GM23338 (cell line): ENCODE measurements around the gene S100Z. TPM values are rescaled to one million over a fixed set of nuclear protein-coding genes. Genes with fewer than 3 reads are reported as not detected.

Experiments used
- ATAC-seq: fragments of 200-7000 bp; cut with Tn5 transposase; 3 replicates; pipeline ENCODE4 v1.9.1; 2020
- DNase-seq: peaks from one replicate; pipeline ENCODE4 v3.0.0-alpha.2; 2015; ENCODE audit warnings: low spot score
- H2AFZ ChIP-seq: fragments of 200-600 bp; sonication (generic); 2 replicates; pipeline ENCODE4 v1.8.0; 2016; ENCODE audit warnings: antibody characterized with exemption, mild to moderate bottlenecking, moderate library complexity
- H3F3A ChIP-seq: fragments of 200-600 bp; sonication (generic); replicated peaks from 2 replicates; pipeline ENCODE4 v1.8.0; 2017; ENCODE audit warnings: antibody characterized with exemption, mixed run types, low read depth
- H3K27ac ChIP-seq: fragments of 200-600 bp; sonication (generic); 2 replicates; pipeline ENCODE4 v1.6.1; 2016; ENCODE audit warnings: low read depth
- H3K27me3 ChIP-seq: fragments of 200-600 bp; sonication (generic); 2 replicates; pipeline ENCODE4 v1.8.0; 2016; ENCODE audit warnings: mild to moderate bottlenecking, mixed run types, moderate library complexity; ENCODE audit not compliant: insufficient read depth
- H3K36me3 ChIP-seq: fragments of 200-600 bp; sonication (generic); 2 replicates; pipeline ENCODE4 v1.8.0; 2016; ENCODE audit warnings: mild to moderate bottlenecking; ENCODE audit not compliant: insufficient read depth
- H3K4me1 ChIP-seq: fragments of 200-600 bp; sonication (generic); 2 replicates; pipeline ENCODE4 v1.8.0; 2016; ENCODE audit warnings: mild to moderate bottlenecking, moderate library complexity; ENCODE audit not compliant: insufficient read depth
- H3K4me2 ChIP-seq: fragments of 200-600 bp; sonication (generic); 2 replicates; pipeline ENCODE4 v1.7.1; 2017; ENCODE audit warnings: mixed run types
- H3K4me3 ChIP-seq: fragments of 200-600 bp; sonication (generic); 2 replicates; pipeline ENCODE4 v1.6.1; 2016; ENCODE audit warnings: mixed run types
- H3K79me2 ChIP-seq: fragments of 200-600 bp; sonication (generic); replicated peaks from 2 replicates; pipeline ENCODE4 v1.8.0; 2017; ENCODE audit warnings: mild to moderate bottlenecking; ENCODE audit not compliant: insufficient read depth
- H3K9me2 ChIP-seq: fragments of 200-600 bp; sonication (generic); 2 replicates; pipeline ENCODE4 v1.8.0; 2017; ENCODE audit not compliant: insufficient read depth
- H4K20me1 ChIP-seq: fragments of 200-600 bp; sonication (generic); replicated peaks from 2 replicates; pipeline ENCODE4 v1.8.0; 2017; ENCODE audit warnings: mild to moderate bottlenecking; ENCODE audit not compliant: insufficient read depth
- H3K27ac Mint-ChIP-seq: 2 replicates; pipeline ENCODE4 v1.8.0; 2020; ENCODE audit warnings: inconsistent platforms, mild to moderate bottlenecking, moderate library complexity, mixed read lengths
- H3K27me3 Mint-ChIP-seq: 3 replicates; pipeline ENCODE4 v1.8.0; 2022; ENCODE audit warnings: low read depth, mild to moderate bottlenecking, moderate library complexity, mixed read lengths, inconsistent platforms; ENCODE audit not compliant: insufficient read depth, poor library complexity
- H3K36me3 Mint-ChIP-seq: 3 replicates; pipeline ENCODE4 v1.8.0; 2021; ENCODE audit warnings: low read depth, mild to moderate bottlenecking, inconsistent platforms, moderate library complexity, mixed read lengths
- H3K4me1 Mint-ChIP-seq: 3 replicates; pipeline ENCODE4 v1.8.0; 2020; ENCODE audit warnings: mild to moderate bottlenecking, inconsistent platforms, mixed read lengths
- H3K4me3 Mint-ChIP-seq: 3 replicates; pipeline ENCODE4 v1.8.0; 2021; ENCODE audit warnings: moderate library complexity, mild to moderate bottlenecking, inconsistent platforms, mixed read lengths
- H3K9me3 Mint-ChIP-seq: 3 replicates; pipeline ENCODE4 v1.8.0; 2020; ENCODE audit warnings: moderate library complexity, mild to moderate bottlenecking, inconsistent platforms, mixed read lengths
- CREB1 ChIP-seq: fragments of 250-450 bp; sonication (Bioruptor Pico); IDR thresholded peaks from 2 replicates; pipeline ENCODE4 v1.5.0; 2020; ENCODE audit warnings: low read depth, mild to moderate bottlenecking, moderate library complexity
- CTCF ChIP-seq, 2 experiments: fragments of 200-600 bp in 1 of 2; sonication (generic) in 1 of 2; conservative IDR thresholded peaks; 2 replicates each; pipeline versions ENCODE4 v1.5.1 to v1.6.1; 2016 to 2017; ENCODE audit warnings: antibody characterized with exemption in 2 of 2, low read depth in 2 of 2, mild to moderate bottlenecking in 2 of 2, moderate library complexity in 1 of 2
- ETS1 ChIP-seq: IDR thresholded peaks from 2 replicates; pipeline ENCODE4 v1.6.1; 2016; ENCODE audit warnings: antibody characterized with exemption
- EZH2 ChIP-seq: fragments of 200-600 bp; sonication (generic); IDR thresholded peaks from one replicate; pipeline ENCODE4 v1.8.0; 2017; ENCODE audit warnings: antibody characterized with exemption, mild to moderate bottlenecking, low read depth; ENCODE audit not compliant: unreplicated experiment
- EZH2phosphoT487 ChIP-seq: fragments of 200-600 bp; sonication (generic); IDR thresholded peaks from one replicate; pipeline ENCODE4 v1.8.1; 2018; ENCODE audit warnings: antibody characterized with exemption; ENCODE audit not compliant: unreplicated experiment
- JUNB ChIP-seq: IDR thresholded peaks from one replicate; pipeline ENCODE4 v1.6.1; 2016; ENCODE audit warnings: antibody characterized with exemption; ENCODE audit not compliant: unreplicated experiment
- NANOG ChIP-seq: IDR thresholded peaks from 2 replicates; pipeline ENCODE4 v1.6.1; 2016; ENCODE audit warnings: antibody characterized with exemption, borderline replicate concordance
- POLR2AphosphoS5 ChIP-seq: IDR thresholded peaks from 2 replicates; pipeline ENCODE4 v1.6.1; 2016; ENCODE audit warnings: antibody characterized with exemption, low read depth
- STAT1 ChIP-seq: IDR thresholded peaks from one replicate; pipeline ENCODE4 v1.6.1; 2016; ENCODE audit warnings: antibody characterized with exemption; ENCODE audit not compliant: unreplicated experiment
- ZNF114 ChIP-seq: fragments of 250-450 bp; sonication (Bioruptor Pico); IDR thresholded peaks from 2 replicates; pipeline ENCODE4 v1.5.0; 2020; ENCODE audit warnings: mild to moderate bottlenecking, moderate library complexity
- ZNF331 ChIP-seq: fragments of 250-450 bp; sonication (Bioruptor Pico); IDR thresholded peaks from 2 replicates; pipeline ENCODE4 v1.5.0; 2020; ENCODE audit warnings: low read depth, mild to moderate bottlenecking, moderate library complexity
- ZNF462 ChIP-seq: fragments of 250-450 bp; sonication (Bioruptor Pico); IDR thresholded peaks from 2 replicates; pipeline ENCODE4 v1.5.0; 2020; ENCODE audit warnings: mild to moderate bottlenecking, moderate library complexity
- polyA plus RNA-seq: library from polyadenylated mRNA; unstranded; fragments of >200 nt; fragmentation: Nextera tagmentation; extraction: Ambion mirVana; gene quantifications from 2 replicates; pipeline ENCODE4 v1.2.1, GENCODE V29; 2016
- total RNA-seq: library from RNA; depleted of rRNA; stranded (reverse); fragments of >200 nt; shearing (Covaris generic); gene quantifications from 2 replicates; pipeline ENCODE4 v1.2.3, GENCODE V29; 2014

S100Z gene
- total and polyA plus RNA-seq, 2 experiments from 2014 or later = not detected

GRCh38 chr5:76859591-76860247 lies 9.9 kb downstream of the S100Z start:
- ATAC-seq = no peak

GRCh38 chr5:76861612-76862011 lies 11.8 kb downstream of the S100Z start:
- Histone ChIP-seq H2AFZ (no peak overlapping the region), H3K4me1 (no peaks in the 10 kb centered on the region)
- no peak for DNase-seq
- TF ChIP-seq ZNF331 = no peak
- TF ChIP-seq CREB1 = no peak
- TF ChIP-seq NANOG = no peak
- no peak for TF ChIP-seq CTCF (conservative IDR thresholded peaks at IDR 0.05; ENCODE audit: low read depth in 2 of 2)
- TF ChIP-seq JUNB = no peak
- TF ChIP-seq ZNF462 (CRISPR knock-in tag) = no peak
- TF ChIP-seq EZH2 = no peak
- TF ChIP-seq ZNF114 (CRISPR knock-in tag) = no peak
- no peak for TF ChIP-seq EZH2phosphoT487

More at GRCh38 chr5:76859591-76860247, 9.9 kb downstream of the S100Z start:
- Mint-ChIP-seq H3K4me1 (no peaks in the 10 kb centered on the region), H3K27me3 (peaks cover 8% of the 10 kb centered on the region), H3K4me3 (no peak overlapping the region), H3K36me3 (peaks cover 17% of the 10 kb centered on the region; the same call in 2 of the 3 replicates), H3K27ac (no peak overlapping the region), H3K9me3 (peaks cover 21% of the 10 kb centered on the region)
- H3K36me3 ChIP-seq = no peaks in the 10 kb centered on the region; the same call in 1 of the 2 replicates
- no peak overlapping the region for H3K4me3 ChIP-seq
- no peaks in the 10 kb centered on the region for H3K9me2 ChIP-seq
- no peaks in the 10 kb centered on the region for H3K27me3 ChIP-seq
- TF ChIP-seq EZH2phosphoT487 (no peak), ETS1 (no peak), STAT1 (no peak), POLR2AphosphoS5 (no peak), ZNF114 (CRISPR knock-in tag) (no peak)
- H3K4me1 ChIP-seq = no peaks in the 10 kb centered on the region
- H3K79me2 ChIP-seq = no peaks in the 10 kb centered on the region
- H3K4me2 ChIP-seq = no peak overlapping the region
- no peaks in the 10 kb centered on the region for H3F3A ChIP-seq
- H3K27ac ChIP-seq = no peak overlapping the region
- H2AFZ ChIP-seq = peak overlapping the region; percentile 66; the same call in 1 of the 2 replicates
- DNase-seq = no peak
- H4K20me1 ChIP-seq = no peaks in the 10 kb centered on the region

More at GRCh38 chr5:76861612-76862011, 11.8 kb downstream of the S100Z start:
- no peaks in the 10 kb centered on the region for H3K27me3 ChIP-seq
- Mint-ChIP-seq H3K27me3 (peaks cover 8% of the 10 kb centered on the region), H3K27ac (no peak overlapping the region), H3K4me3 (no peak overlapping the region), H3K9me3 (peaks cover 2% of the 10 kb centered on the region; the same call in 1 of the 3 replicates), H3K4me1 (no peaks in the 10 kb centered on the region), H3K36me3 (no peaks in the 10 kb centered on the region; the same call in 2 of the 3 replicates)
- H3K79me2 ChIP-seq = no peaks in the 10 kb centered on the region
- no peak overlapping the region for H3K27ac ChIP-seq
- no peak overlapping the region for H3K4me2 ChIP-seq
- no peaks in the 10 kb centered on the region for H3K36me3 ChIP-seq
- no peaks in the 10 kb centered on the region for H3K9me2 ChIP-seq
- H4K20me1 ChIP-seq = no peaks in the 10 kb centered on the region
- H3K4me3 ChIP-seq = no peak overlapping the region
- no peak for ATAC-seq
- no peaks in the 10 kb centered on the region for H3F3A ChIP-seq
